Esophagus squamous epithelium (tissue), 4 donors: Measurements from ENCODE around the gene CEACAM8.

Experiments used
- POLR2A ChIP-seq, 4 donors: fragments of 450-650 bp; IDR thresholded peaks; one replicate each; pipeline ENCODE4 v1.6.1; 2017; ENCODE audit warnings: antibody characterized with exemption in 4 of 4, mild to moderate bottlenecking in 4 of 4, moderate library complexity in 3 of 4
- TF ChIP-seq, protein P1 (sequence below), 6 experiments: fragments of 450-650 bp in 4 of 6; fragments of 200-600 bp in 2 of 6; sonication (generic) in 2 of 6; IDR thresholded peaks; one replicate each; pipeline ENCODE4 v1.5.1; 2016 to 2019; ENCODE audit warnings: antibody characterized with exemption in 6 of 6, mild to moderate bottlenecking in 4 of 6, moderate library complexity in 4 of 6

- TF ChIP-seq, protein P1, sequence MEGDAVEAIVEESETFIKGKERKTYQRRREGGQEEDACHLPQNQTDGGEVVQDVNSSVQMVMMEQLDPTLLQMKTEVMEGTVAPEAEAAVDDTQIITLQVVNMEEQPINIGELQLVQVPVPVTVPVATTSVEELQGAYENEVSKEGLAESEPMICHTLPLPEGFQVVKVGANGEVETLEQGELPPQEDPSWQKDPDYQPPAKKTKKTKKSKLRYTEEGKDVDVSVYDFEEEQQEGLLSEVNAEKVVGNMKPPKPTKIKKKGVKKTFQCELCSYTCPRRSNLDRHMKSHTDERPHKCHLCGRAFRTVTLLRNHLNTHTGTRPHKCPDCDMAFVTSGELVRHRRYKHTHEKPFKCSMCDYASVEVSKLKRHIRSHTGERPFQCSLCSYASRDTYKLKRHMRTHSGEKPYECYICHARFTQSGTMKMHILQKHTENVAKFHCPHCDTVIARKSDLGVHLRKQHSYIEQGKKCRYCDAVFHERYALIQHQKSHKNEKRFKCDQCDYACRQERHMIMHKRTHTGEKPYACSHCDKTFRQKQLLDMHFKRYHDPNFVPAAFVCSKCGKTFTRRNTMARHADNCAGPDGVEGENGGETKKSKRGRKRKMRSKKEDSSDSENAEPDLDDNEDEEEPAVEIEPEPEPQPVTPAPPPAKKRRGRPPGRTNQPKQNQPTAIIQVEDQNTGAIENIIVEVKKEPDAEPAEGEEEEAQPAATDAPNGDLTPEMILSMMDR (IDR thresholded peaks at IDR 0.05) = no peak
- no peak for TF ChIP-seq POLR2A (IDR thresholded peaks at IDR 0.05)
Observed at GRCh38 chr19:42584466-42584865, 10.3 kb downstream of the CEACAM8 start.
